K562 (cell line): ENCODE measurements around the gene MCHR2. TPM values are rescaled to one million over a fixed set of nuclear protein-coding genes. Genes with fewer than 3 reads are reported as not detected.

Experiments
- ATAC-seq: fragments of 200-7000 bp; cut with Tn5 transposase; 3 replicates; pipeline ENCODE4 v1.9.1; 2020; ENCODE audit warnings: moderate library complexity
- BruUV-seq: library from RNA; stranded (reverse); fragments of 400-500 nt; replicated peaks from 2 replicates; lab custom pipeline; 2021; lab: Mats Ljungman, UMichigan
- CTCF ChIA-PET: fragments of 300-600 bp; formaldehyde crosslinking; extraction: SDS; loops from one replicate; lab custom pipeline; 2021; ENCODE audit warnings: low intra/inter-chr PET ratio; lab: Yijun Ruan, JAX
- POLR2A ChIA-PET: fragments of 300-600, 350-650 bp; sonication (Branson Sonifier 250); formaldehyde crosslinking; extraction: SDS; loops from one replicate; lab custom pipeline; 2021; ENCODE audit warnings: antibody characterized with exemption, inconsistent platforms; lab: Yijun Ruan, JAX
- DNase-seq, 4 experiments: peaks; one replicate each; pipeline versions ENCODE4 v3.0.0 to v3.0.0-alpha.2; 2011 to 2018; ENCODE audit warnings: low spot score in 3 of 4, mixed read lengths in 3 of 4; ENCODE audit errors: extremely low read depth in 1 of 4
- FAIRE-seq: peaks from 2 replicates; lab custom pipeline; 2011; peaks lifted over from hg19 to GRCh38; lab: Jason Lieb, UNC
- H2AFZ ChIP-seq: 2 replicates; pipeline ENCODE4 v1.6.0; 2011; ENCODE audit warnings: low read depth, low read length, control low read depth, inconsistent platforms
- H3K27ac ChIP-seq: fragments of 200-600 bp; 3 replicates; pipeline ENCODE4 v1.8.0; 2011; ENCODE audit warnings: low read depth, mild to moderate bottlenecking, control low read depth, inconsistent platforms, low read length, moderate library complexity, mixed read lengths; ENCODE audit errors: extremely low read depth
- H3K27me3 ChIP-seq, 2 experiments: fragments of 300-600 bp in 1 of 2; 2 replicates in 1 of 2; 3 replicates in 1 of 2; pipeline versions ENCODE4 v1.6.0 to v1.8.0; 2011; ENCODE audit warnings: inconsistent platforms in 2 of 2, low read length in 2 of 2, mild to moderate bottlenecking in 1 of 2, mixed read lengths in 1 of 2, moderate library complexity in 1 of 2; ENCODE audit not compliant: control insufficient read depth in 2 of 2, insufficient read depth in 2 of 2
- H3K36me3 ChIP-seq: fragments of 300-600 bp; 3 replicates; pipeline ENCODE4 v1.8.0; 2011; ENCODE audit warnings: mild to moderate bottlenecking, low read length, inconsistent platforms; ENCODE audit not compliant: control insufficient read depth, insufficient read depth
- H3K4me1 ChIP-seq, 2 experiments: fragments of 200-600 bp in 1 of 2; replicated peaks in 1 of 2; 2 replicates in 1 of 2; 3 replicates in 1 of 2; pipeline versions ENCODE4 v1.5.1 to v1.8.0; 2011; ENCODE audit warnings: inconsistent platforms in 2 of 2, low read length in 2 of 2, mild to moderate bottlenecking in 1 of 2, mixed read lengths in 1 of 2, moderate library complexity in 1 of 2; ENCODE audit not compliant: control insufficient read depth in 2 of 2, insufficient read depth in 2 of 2
- H3K4me2 ChIP-seq: 2 replicates; pipeline ENCODE4 v1.6.1; 2011; ENCODE audit warnings: low read length, control low read depth, inconsistent platforms, mixed read lengths; ENCODE audit not compliant: insufficient read depth
- H3K4me3 ChIP-seq: fragments of 200-600 bp; sonication (generic), shearing (Covaris generic); 2 replicates; pipeline ENCODE4 v1.5.1; 2016; ENCODE audit warnings: control low read depth, inconsistent platforms
- H3K79me2 ChIP-seq: fragments of 200-600 bp; 3 replicates; pipeline ENCODE4 v1.8.0; 2011; ENCODE audit warnings: low read length, inconsistent platforms; ENCODE audit not compliant: control insufficient read depth, insufficient read depth
- H3K9ac ChIP-seq, 2 experiments: 2 replicates each; pipeline versions ENCODE4 v1.6.0 to v1.6.1; 2011; ENCODE audit warnings: low read depth in 2 of 2, low read length in 2 of 2, control low read depth in 1 of 2, inconsistent platforms in 1 of 2, mild to moderate bottlenecking in 1 of 2, mixed read lengths in 1 of 2; ENCODE audit not compliant: insufficient read depth in 1 of 2
- H3K9me1 ChIP-seq: one replicate; pipeline ENCODE4 v1.6.0; 2011; ENCODE audit warnings: inconsistent platforms, mild to moderate bottlenecking, low read length, moderate library complexity; ENCODE audit not compliant: control insufficient read depth, insufficient read depth
- H3K9me3 ChIP-seq: replicated peaks from 2 replicates; pipeline ENCODE4 v1.5.1; 2011; ENCODE audit warnings: low read depth, low read length, inconsistent platforms; ENCODE audit not compliant: control insufficient read depth, insufficient read depth
- H4K20me1 ChIP-seq: replicated peaks from 2 replicates; pipeline ENCODE4 v1.6.1; 2011; ENCODE audit warnings: low read length, inconsistent platforms, mixed read lengths; ENCODE audit not compliant: control insufficient read depth, insufficient read depth
- CBFA2T3 ChIP-seq: fragments of 450-650 bp; IDR thresholded peaks from 2 replicates; pipeline ENCODE4 v1.6.1; 2017
- HOXB6 ChIP-seq: fragments of 250-450 bp; sonication (Bioruptor Pico); IDR thresholded peaks from 2 replicates; pipeline ENCODE4 v1.5.1; 2022; ENCODE audit warnings: mild to moderate bottlenecking, borderline replicate concordance
- MCM5 ChIP-seq: fragments of 450-650 bp; IDR thresholded peaks from 2 replicates; pipeline ENCODE4 v1.6.1; 2016; ENCODE audit warnings: low read depth
- XRCC4 ChIP-seq: IDR thresholded peaks from one replicate; pipeline ENCODE4 v1.6.1; 2011; ENCODE audit not compliant: insufficient read depth, insufficient read length; ENCODE audit errors: extremely low read depth
- ZNF217 ChIP-seq: sonication (generic); formaldehyde crosslinking; IDR thresholded peaks from 2 replicates; pipeline ENCODE4 v1.8.0; 2022; ENCODE audit warnings: mild to moderate bottlenecking, missing genetic modification reagents
- ZNF511 ChIP-seq: sonication (generic); formaldehyde crosslinking; IDR thresholded peaks from 2 replicates; pipeline ENCODE4 v1.8.0; 2022; ENCODE audit warnings: mild to moderate bottlenecking, missing genetic modification reagents
- WGBS: fragments of 100-300 bp; shearing (Covaris generic); methylation state at CpG from one replicate; pipeline ENCODE4 v1.1.6; 2016; ENCODE audit warnings: low coverage, mixed read lengths; ENCODE audit not compliant: insufficient coverage; ENCODE audit errors: missing lambda C conversion rate; 5-methylcytosine and 5-hydroxymethylcytosine counted together
- in situ Hi-C: fragments of 300-500 bp; cut with MboI; formaldehyde crosslinking; loops from 4 replicates; pipeline ENCODE4 v1.15.0; 2018; ENCODE audit warnings: inconsistent platforms, mixed read lengths
- intact Hi-C: fragments of 100-400 bp; cut with micrococcal nuclease; formaldehyde crosslinking; loops from 2 replicates; pipeline ENCODE4 v1.14.2; 2022
- polyA plus RNA-seq, 8 experiments: library from polyadenylated mRNA; depleted of rRNA in 4 of 8; stranded (reverse) in 5 of 8; unstranded in 3 of 8; fragments of >200 nt; fragmentation: Nextera tagmentation in 2 of 8; fragmentation: Illumina TruSeq in 1 of 8; extraction: Ambion mirVana in 2 of 8; extraction: Trizol in 1 of 8; gene quantifications; 2 replicates each; pipeline versions ENCODE4 v1.2.1 to v1.2.3, GENCODE V29; 2011 to 2014; ENCODE audit warnings: inconsistent platforms in 1 of 8, missing spikeins in 1 of 8
- total RNA-seq, 7 experiments: library from RNA; depleted of rRNA in 6 of 7; stranded (reverse); fragments of >200 nt in 6 of 7; fragmentation: Illumina TruSeq in 2 of 7; extraction: Trizol in 2 of 7; gene quantifications; 2 replicates each; pipeline versions ENCODE4 v1.2.1 to v1.2.3, GENCODE V29; 2011 to 2021; ENCODE audit warnings: low replicate concordance in 1 of 7

Gene MCHR2
- total and polyA plus RNA-seq, 9 of the 15 experiments (the other 6 are each of a cell fraction or from before 2014, with no cell fraction given) = not detected

- Histone ChIP-seq H2AFZ (no peak overlapping the region), H3K4me2 (no peak overlapping the region), H4K20me1 (no peaks in the 10 kb centered on the region), H3K9me3 (no peaks in the 10 kb centered on the region), H3K9me1 (no peaks in the 10 kb centered on the region), H3K4me3 (no peak overlapping the region), H3K36me3 (no peaks in the 10 kb centered on the region), H3K27ac (no peak overlapping the region), H3K79me2 (no peaks in the 10 kb centered on the region), H3K9ac (no peak overlapping the region), H3K4me1 (no peaks in the 10 kb centered on the region), H3K27me3 (no peaks in the 10 kb centered on the region)
- CTCF ChIA-PET = no interaction called here
- intact Hi-C loops = no loop called here
- no TSS peak for BruUV-seq
- ATAC-seq = no peak
- in situ Hi-C loops = no loop called here
- TF ChIP-seq CBFA2T3 = no peak
- TF ChIP-seq ZNF511 (CRISPR knock-in tag) = no peak
- TF ChIP-seq MCM5 = no peak
- TF ChIP-seq XRCC4 = no peak
- no peak for TF ChIP-seq HOXB6 (CRISPR knock-in tag)
- DNase-seq = no peak
- FAIRE-seq = no peak
- POLR2A ChIA-PET = no interaction called here
Observed at GRCh38 chr6:99943846-99944245, 50.2 kb downstream of the MCHR2 start.

- Histone ChIP-seq H3K4me2 (no peak overlapping the region), H4K20me1 (no peaks in the 10 kb centered on the region), H3K4me1 (no peaks in the 10 kb centered on the region), H3K9me1 (no peaks in the 10 kb centered on the region), H3K79me2 (no peaks in the 10 kb centered on the region), H3K4me3 (no peak overlapping the region), H3K36me3 (no peaks in the 10 kb centered on the region), H3K27me3 (no peaks in the 10 kb centered on the region), H3K9me3 (no peaks in the 10 kb centered on the region), H3K9ac (no peak overlapping the region), H3K27ac (no peak overlapping the region), H2AFZ (no peak overlapping the region)
- no TSS peak for BruUV-seq
- CTCF ChIA-PET = no interaction called here
- in situ Hi-C loops = no loop called here
- DNase-seq (no peak), FAIRE-seq (no peak), ATAC-seq (no peak)
- POLR2A ChIA-PET = no interaction called here
- intact Hi-C loops = no loop called here
- WGBS = 0% methylated on average over 2 of the region's 2 CpGs
- TF ChIP-seq ZNF217 (CRISPR knock-in tag) = no peak
Observed at GRCh38 chr6:99940582-99940981, 53.4 kb downstream of the MCHR2 start.
